ENCODE data around the gene MCEMP1. TPM values are rescaled to one million over a fixed set of nuclear protein-coding genes. Genes with fewer than 3 reads are reported as not detected.
A peak's percentile ranks its signal among the peaks of the same experiment; 100 is the strongest.

MCEMP1 gene
- polyA plus RNA-seq, 2 of the 4 experiments (the other 2 are of a cell fraction) = 0.17 TPM; not detected in 1

DNA sequence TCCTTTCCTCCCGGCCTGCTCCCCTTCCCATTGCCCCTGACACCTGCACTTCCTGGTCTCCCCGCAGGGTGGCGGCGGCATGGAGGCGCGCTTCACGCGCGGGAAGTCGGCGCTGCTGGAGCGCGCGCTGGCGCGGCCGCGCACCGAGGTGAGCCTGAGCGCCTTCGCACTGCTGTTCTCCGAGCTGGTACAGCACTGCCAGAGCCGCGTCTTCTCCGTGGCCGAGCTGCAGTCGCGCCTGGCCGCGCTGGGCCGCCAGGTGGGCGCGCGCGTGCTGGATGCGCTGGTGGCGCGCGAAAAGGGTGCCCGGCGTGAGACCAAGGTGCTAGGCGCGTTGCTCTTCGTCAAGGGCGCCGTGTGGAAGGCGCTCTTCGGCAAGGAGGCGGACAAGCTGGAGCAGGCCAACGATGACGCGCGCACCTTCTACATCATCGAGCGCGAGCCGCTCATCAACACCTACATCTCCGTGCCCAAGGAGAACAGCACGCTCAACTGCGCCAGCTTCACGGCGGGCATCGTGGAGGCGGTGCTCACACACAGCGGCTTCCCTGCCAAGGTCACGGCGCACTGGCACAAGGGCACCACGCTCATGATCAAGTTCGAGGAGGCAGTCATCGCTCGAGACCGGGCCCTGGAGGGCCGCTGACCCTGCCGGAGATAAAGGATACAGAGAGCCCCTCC lies 5.4 kb downstream of the MCEMP1 start (continued):
- no peak for TF ChIP-seq HOXB13 (CRISPR knock-in tag; IDR thresholded peaks at IDR 0.05; ENCODE audit: low read depth)
- TF ChIP-seq POLR2AphosphoS2 (conservative IDR thresholded peaks at IDR 0.05; ENCODE audit: low read length) = no peak

DNA sequence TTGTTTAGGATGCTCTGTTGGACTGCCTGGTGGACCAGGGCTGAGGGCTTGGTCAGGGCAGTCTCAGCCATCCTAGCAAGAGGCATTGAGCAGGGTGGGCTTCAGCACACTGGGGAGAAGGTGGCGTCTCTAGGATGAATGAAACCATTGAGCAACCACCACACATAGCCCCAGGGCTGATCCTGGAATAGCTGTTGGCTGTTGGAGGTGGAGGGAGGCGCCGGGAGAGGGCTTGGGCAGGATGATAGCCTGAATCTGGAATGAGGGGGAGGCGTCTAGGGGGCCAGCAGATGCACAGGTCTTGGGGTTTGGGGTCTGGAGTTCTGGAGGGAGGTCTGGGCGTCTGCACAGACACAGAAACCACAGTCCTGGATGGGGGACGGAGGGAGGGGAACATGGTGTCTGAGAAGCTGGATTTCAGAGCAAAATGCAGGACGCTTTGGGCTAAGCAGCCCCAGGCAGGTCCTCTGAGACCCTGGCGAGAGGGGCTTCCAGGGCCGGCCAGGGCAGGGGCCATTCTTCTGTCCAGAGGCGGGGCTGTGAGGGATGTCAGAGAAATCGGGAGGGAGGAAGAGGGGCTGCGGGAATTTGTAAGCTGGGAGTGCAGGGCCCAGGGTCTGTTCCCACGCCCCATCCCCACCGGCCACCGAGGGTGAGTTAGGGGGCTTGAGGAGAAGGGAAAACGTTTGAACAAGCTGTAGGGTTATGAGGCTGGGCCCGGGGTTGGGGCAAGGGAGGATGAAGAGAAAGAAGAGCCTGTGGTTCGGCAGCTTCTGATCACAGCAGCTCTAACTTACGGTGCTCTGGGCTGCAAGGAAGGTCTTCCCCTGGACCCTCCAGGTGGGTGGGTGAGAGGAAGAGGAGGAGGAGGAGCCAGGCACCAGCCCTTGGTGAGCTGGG lies 8.9 kb downstream of the MCEMP1 start:
- DNase-seq (ENCODE audit: low read depth in 1 of 2, low spot score in 1 of 2) = no peak
- peaks cover 4% of the 10 kb centered on the region; the same call in 1 of the 3 replicates for H3K4me1 ChIP-seq
- no peaks in the 10 kb centered on the region for H3K9me3 ChIP-seq
- ChIA-PET POLR2A (interaction anchor here (0.5 kb wide), 1 partner anchor 11 kb away, joined by 4 read pairs; no protein-coding TSS in a partner anchor), CTCF (interaction anchor here (1.2 to 1.9 kb wide), 2 partner anchors 115 to 168 kb away, joined by 3 to 4 read pairs; no protein-coding TSS in a partner anchor)
- no peak overlapping the region for H3K4me2 ChIP-seq
- no peak overlapping the region for H3K4me3 ChIP-seq
- no peak for ATAC-seq
- no peak for FAIRE-seq
- H3K27ac ChIP-seq = no peak overlapping the region
- no peak for TF ChIP-seq MAFK (IDR thresholded peaks at IDR 0.05; ENCODE audit: partially characterized antibody)
- no peak for TF ChIP-seq ZFP36 (IDR thresholded peaks at IDR 0.05; ENCODE audit: borderline replicate concordance, partially characterized antibody)
- TF ChIP-seq KDM1A (IDR thresholded peaks at IDR 0.05; ENCODE audit: low read depth) = no peak
- TF ChIP-seq POLR2A (IDR thresholded peaks at IDR 0.05; ENCODE audit: low read length) = 0 out of 2 replicates have a peak, but pooled peaks have one; percentile 7
- TF ChIP-seq ZNF302 (CRISPR knock-in tag; IDR thresholded peaks at IDR 0.05) = no peak
- no peak for TF ChIP-seq RFX5 (IDR thresholded peaks at IDR 0.05)
- TF ChIP-seq JUNB (IDR thresholded peaks at IDR 0.05) = no peak
- WGBS (ENCODE audit: missing lambda C conversion rate) = 58% methylated on average over 18 of the region's 19 CpGs

DNA sequence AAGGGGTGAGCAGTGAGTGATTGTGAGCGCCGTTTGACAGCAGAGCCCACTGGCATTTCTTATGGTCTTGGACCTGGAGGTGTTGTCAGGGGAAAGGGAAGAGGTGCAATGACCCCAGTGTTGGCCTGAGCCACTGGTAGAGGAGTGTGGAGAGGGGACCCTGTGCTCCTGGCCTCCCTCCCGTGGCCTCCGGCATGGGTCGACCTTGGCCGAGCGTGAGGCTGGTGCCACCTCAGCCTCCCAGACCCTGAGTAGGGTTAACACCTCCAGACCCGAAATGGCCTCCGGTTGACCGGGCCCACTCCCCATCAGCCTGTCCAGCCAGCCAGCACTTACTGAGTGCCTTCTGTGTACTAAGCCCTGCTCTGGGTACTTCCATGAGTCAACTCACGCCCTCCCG lies 10.3 kb downstream of the MCEMP1 start:
- 92% methylated on average over 7 of the region's 12 CpGs for WGBS (ENCODE audit: missing lambda C conversion rate)
- no peak for TF ChIP-seq CBX2 (IDR thresholded peaks at IDR 0.05; ENCODE audit: borderline replicate concordance, low read depth)
- TF ChIP-seq, protein P1, sequence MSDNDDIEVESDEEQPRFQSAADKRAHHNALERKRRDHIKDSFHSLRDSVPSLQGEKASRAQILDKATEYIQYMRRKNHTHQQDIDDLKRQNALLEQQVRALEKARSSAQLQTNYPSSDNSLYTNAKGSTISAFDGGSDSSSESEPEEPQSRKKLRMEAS (IDR thresholded peaks at IDR 0.05) = no peak
- TF ChIP-seq FOSL2 (IDR thresholded peaks at IDR 0.05) = no peak
- TF ChIP-seq FOSL2 (CRISPR knock-in tag; IDR thresholded peaks at IDR 0.05) = no peak
- TF ChIP-seq MAZ (IDR thresholded peaks at IDR 0.05; ENCODE audit: borderline replicate concordance, low read depth, low read length) = no peak
- TF ChIP-seq, protein P2, sequence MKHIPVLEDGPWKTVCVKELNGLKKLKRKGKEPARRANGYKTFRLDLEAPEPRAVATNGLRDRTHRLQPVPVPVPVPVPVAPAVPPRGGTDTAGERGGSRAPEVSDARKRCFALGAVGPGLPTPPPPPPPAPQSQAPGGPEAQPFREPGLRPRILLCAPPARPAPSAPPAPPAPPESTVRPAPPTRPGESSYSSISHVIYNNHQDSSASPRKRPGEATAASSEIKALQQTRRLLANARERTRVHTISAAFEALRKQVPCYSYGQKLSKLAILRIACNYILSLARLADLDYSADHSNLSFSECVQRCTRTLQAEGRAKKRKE (CRISPR knock-in tag; IDR thresholded peaks at IDR 0.05; ENCODE audit: low read depth) = no peak
- no peak for TF ChIP-seq EP300 (IDR thresholded peaks at IDR 0.05)
- TF ChIP-seq POLR2AphosphoS2 (conservative IDR thresholded peaks at IDR 0.05; ENCODE audit: low read length) = no peak
- no peak for TF ChIP-seq PHF8 (IDR thresholded peaks at IDR 0.05; ENCODE audit: borderline replicate concordance, low read depth)
- TF ChIP-seq ZC3H11A (IDR thresholded peaks at IDR 0.05) = no peak
- no peak for TF ChIP-seq EHF (CRISPR knock-in tag; IDR thresholded peaks at IDR 0.05)
- no peak for TF ChIP-seq POLR2A (IDR thresholded peaks at IDR 0.05; ENCODE audit: low read length)
- no peak for TF ChIP-seq CEBPB (IDR thresholded peaks at IDR 0.05)
- TF ChIP-seq MAFK (IDR thresholded peaks at IDR 0.05; ENCODE audit: partially characterized antibody) = no peak
- TF ChIP-seq ZSCAN20 (CRISPR knock-in tag; IDR thresholded peaks at IDR 0.05) = no peak
- no peak for TF ChIP-seq RFX5 (IDR thresholded peaks at IDR 0.05)
- TF ChIP-seq ESRRA (IDR thresholded peaks at IDR 0.05; ENCODE audit: borderline replicate concordance, low read length) = no peak
- TF ChIP-seq, protein P3, sequence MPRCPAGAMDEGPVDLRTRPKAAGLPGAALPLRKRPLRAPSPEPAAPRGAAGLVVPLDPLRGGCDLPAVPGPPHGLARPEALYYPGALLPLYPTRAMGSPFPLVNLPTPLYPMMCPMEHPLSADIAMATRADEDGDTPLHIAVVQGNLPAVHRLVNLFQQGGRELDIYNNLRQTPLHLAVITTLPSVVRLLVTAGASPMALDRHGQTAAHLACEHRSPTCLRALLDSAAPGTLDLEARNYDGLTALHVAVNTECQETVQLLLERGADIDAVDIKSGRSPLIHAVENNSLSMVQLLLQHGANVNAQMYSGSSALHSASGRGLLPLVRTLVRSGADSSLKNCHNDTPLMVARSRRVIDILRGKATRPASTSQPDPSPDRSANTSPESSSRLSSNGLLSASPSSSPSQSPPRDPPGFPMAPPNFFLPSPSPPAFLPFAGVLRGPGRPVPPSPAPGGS (IDR thresholded peaks at IDR 0.05) = no peak
- no peak for TF ChIP-seq FOSB (CRISPR knock-in tag; IDR thresholded peaks at IDR 0.05)
- no peak for TF ChIP-seq RCOR1 (IDR thresholded peaks at IDR 0.05; ENCODE audit: low read depth, low read length)
- TF ChIP-seq, protein P4, sequence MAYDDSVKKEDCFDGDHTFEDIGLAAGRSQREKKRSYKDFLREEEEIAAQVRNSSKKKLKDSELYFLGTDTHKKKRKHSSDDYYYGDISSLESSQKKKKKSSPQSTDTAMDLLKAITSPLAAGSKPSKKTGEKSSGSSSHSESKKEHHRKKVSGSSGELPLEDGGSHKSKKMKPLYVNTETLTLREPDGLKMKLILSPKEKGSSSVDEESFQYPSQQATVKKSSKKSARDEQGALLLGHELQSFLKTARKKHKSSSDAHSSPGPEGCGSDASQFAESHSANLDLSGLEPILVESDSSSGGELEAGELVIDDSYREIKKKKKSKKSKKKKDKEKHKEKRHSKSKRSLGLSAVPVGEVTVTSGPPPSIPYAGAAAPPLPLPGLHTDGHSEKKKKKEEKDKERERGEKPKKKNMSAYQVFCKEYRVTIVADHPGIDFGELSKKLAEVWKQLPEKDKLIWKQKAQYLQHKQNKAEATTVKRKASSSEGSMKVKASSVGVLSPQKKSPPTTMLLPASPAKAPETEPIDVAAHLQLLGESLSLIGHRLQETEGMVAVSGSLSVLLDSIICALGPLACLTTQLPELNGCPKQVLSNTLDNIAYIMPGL (CRISPR knock-in tag; IDR thresholded peaks at IDR 0.05; ENCODE audit: borderline replicate concordance) = no peak
- DNase-seq (ENCODE audit: low read depth in 1 of 2, low spot score in 1 of 2) (no peak), FAIRE-seq (no peak), ATAC-seq (no peak)
- Histone ChIP-seq H3K4me2 (no peak overlapping the region), H3K4me1 (no peaks in the 10 kb centered on the region; the same call in 2 of the 3 replicates), H3K9me3 (no peaks in the 10 kb centered on the region), H3K4me3 (no peak overlapping the region), H3K27ac (no peak overlapping the region)
- CTCF ChIA-PET = no interaction called here
- POLR2A ChIA-PET = no interaction called here
